ENCODE results near the gene CBX3.
"Not testable (repeated sequence)": the region's sequence is repeated elsewhere in the genome, so short reads cannot be mapped to it uniquely, and the experiment has no call there.

Gene CBX3

DNA sequence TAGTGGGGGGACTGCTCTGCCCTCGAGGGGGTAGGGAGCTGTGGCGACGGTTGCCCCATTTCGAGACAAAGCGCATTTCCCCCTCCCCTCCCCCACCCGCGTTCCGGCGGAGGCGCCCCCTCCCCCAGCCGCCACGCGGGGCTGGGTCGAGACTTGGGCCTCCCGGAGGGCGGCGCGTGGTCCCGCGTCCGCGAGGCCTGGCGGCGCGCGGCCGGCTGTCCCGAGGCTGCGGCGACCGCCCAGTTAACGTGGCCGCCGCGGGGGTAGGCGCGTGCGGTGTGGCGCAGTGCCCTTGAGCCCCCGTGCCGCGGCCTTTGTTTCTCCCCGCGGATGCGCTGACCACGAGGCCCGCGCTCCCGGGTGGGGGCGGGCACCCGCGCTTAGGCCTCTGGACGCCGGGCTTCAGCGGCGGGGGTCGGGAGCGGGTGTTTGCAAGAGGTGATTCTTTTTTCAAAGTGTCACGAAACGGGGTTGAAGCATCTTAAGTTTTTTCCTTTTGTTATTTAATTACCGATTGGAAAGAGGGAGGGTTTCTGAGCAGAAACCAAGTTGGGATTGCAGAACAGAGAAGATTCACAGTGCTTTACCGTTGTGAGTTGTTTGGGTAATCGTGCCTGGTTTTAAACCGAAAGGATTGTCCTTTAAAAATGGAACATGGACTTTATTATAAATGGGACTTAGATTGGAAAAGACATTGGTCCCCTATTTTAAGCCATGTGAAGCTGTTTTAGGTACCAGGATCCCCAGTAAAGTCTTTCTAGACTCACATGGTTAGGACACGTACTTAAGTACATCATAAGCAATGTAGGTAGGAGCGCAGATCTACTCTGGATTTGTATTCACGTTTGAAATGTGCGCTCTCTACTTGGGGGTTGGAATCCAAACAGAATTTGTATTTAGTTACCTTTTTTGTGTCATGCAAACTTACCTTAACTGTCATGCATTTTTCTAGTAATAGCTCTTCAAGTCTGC is 760 bp downstream of the CBX3 start:
- peak in 11 of 14 donors; percentile 55 to 88 (median 75) for DNase-seq

- DNase-seq: no peak
These were observed 1.5 kb downstream of the CBX3 start for GRCh38 chr7:26203016-26203415.

GRCh38 chr7:26208040-26208439 is 6.5 kb downstream of the CBX3 start:
- DNase-seq: no peak

- no peak for DNase-seq
These were observed 11.6 kb downstream of the CBX3 start for GRCh38 chr7:26212921-26213718.

- DNase-seq: no peak
These were observed 12.4 kb downstream of the CBX3 start for GRCh38 chr7:26213807-26214515.

DNA sequence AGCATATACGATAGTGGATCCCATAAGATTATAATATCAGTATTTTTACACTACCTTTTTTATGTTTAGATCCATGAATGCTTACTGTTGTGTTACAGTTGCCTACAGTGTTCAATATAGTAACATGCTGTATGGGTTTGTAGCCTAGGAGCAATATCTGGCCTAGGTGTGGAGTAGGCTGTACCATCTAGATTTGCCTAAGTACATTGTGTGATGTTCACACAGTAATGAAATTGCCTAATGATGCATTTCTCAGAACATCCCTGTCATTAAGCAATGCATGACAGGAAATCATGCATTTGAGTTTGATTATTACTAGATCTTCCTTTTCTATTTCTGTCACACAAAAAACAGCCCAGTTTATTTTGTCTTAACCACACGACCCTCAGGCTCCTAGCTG is 14.5 kb downstream of the CBX3 start:
- DNase-seq: no peak

- DNase-seq: no peak
These were observed 22.8 kb downstream of the CBX3 start for GRCh38 chr7:26224359-26224758.

DNA sequence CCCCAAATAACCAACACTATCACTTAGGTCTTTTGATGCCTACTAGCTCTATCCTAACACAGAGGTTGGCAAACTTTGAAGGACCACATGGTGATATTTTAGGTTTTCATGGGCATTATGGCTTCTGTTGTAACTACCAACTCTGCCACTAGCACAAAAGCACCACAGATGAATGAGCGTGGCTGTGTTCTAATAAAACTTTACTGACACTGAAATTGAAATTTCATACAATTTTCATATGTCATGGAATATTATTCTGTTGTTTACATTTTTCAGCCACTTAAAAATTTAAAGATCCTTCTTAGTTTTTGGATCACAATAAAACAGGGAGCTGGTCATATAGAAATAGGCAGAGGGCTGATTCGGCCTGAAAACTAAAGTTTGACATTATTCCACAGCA is 26.4 kb downstream of the CBX3 start:
- DNase-seq: no peak

- DNase-seq: no peak
These were observed 32.5 kb downstream of the CBX3 start for GRCh38 chr7:26233902-26234511.

GRCh38 chr7:26237035-26237807 is 35.7 kb downstream of the CBX3 start:
- DNase-seq: no peak

GRCh38 chr7:26238032-26238431 is 36.5 kb downstream of the CBX3 start:
- no peak for DNase-seq

DNA sequence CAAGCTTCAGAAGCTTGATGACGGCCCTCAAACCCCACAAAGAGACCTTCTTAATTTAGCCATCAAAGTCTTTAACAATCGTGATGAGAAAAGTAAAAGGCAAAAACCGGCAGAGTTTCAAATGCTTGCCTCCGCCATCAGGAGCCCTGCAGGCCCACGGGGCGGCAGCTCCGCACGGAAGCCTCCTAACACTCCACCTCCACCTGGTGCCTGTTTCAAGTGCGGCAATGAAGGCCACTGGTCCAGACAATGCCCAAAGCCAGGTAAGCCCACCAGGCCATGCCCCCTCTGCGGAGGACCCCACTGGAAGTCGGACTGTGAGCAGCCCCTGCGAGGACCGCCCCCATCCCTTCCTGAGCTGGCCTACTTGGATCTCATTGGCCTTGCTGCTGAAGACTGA is 43.6 kb downstream of the CBX3 start:
- DNase-seq: no peak

- DNase-seq: no peak
These were observed 48.7 kb downstream of the CBX3 start for GRCh38 chr7:26250239-26250638.

GRCh38 chr7:26261866-26262265 is 60.3 kb downstream of the CBX3 start:
- not testable (repeated sequence) for DNase-seq
